GM23338 (cell line): ENCODE data around the gene SPINDOC. TPM values are rescaled to one million over a fixed set of nuclear protein-coding genes. Genes with fewer than 3 reads are reported as not detected.

ENCODE experiments used
- ATAC-seq: fragments of 200-7000 bp; cut with Tn5 transposase; 3 replicates; pipeline ENCODE4 v1.9.1; 2020
- DNase-seq: peaks from one replicate; pipeline ENCODE4 v3.0.0-alpha.2; 2015; ENCODE audit warnings: low spot score
- H2AFZ ChIP-seq: fragments of 200-600 bp; sonication (generic); 2 replicates; pipeline ENCODE4 v1.8.0; 2016; ENCODE audit warnings: antibody characterized with exemption, mild to moderate bottlenecking, moderate library complexity
- H3F3A ChIP-seq: fragments of 200-600 bp; sonication (generic); replicated peaks from 2 replicates; pipeline ENCODE4 v1.8.0; 2017; ENCODE audit warnings: antibody characterized with exemption, mixed run types, low read depth
- H3K27ac ChIP-seq: fragments of 200-600 bp; sonication (generic); 2 replicates; pipeline ENCODE4 v1.6.1; 2016; ENCODE audit warnings: low read depth
- H3K27me3 ChIP-seq: fragments of 200-600 bp; sonication (generic); 2 replicates; pipeline ENCODE4 v1.8.0; 2016; ENCODE audit warnings: mild to moderate bottlenecking, mixed run types, moderate library complexity; ENCODE audit not compliant: insufficient read depth
- H3K36me3 ChIP-seq: fragments of 200-600 bp; sonication (generic); 2 replicates; pipeline ENCODE4 v1.8.0; 2016; ENCODE audit warnings: mild to moderate bottlenecking; ENCODE audit not compliant: insufficient read depth
- H3K4me1 ChIP-seq: fragments of 200-600 bp; sonication (generic); 2 replicates; pipeline ENCODE4 v1.8.0; 2016; ENCODE audit warnings: mild to moderate bottlenecking, moderate library complexity; ENCODE audit not compliant: insufficient read depth
- H3K4me2 ChIP-seq: fragments of 200-600 bp; sonication (generic); 2 replicates; pipeline ENCODE4 v1.7.1; 2017; ENCODE audit warnings: mixed run types
- H3K4me3 ChIP-seq: fragments of 200-600 bp; sonication (generic); 2 replicates; pipeline ENCODE4 v1.6.1; 2016; ENCODE audit warnings: mixed run types
- H3K79me2 ChIP-seq: fragments of 200-600 bp; sonication (generic); replicated peaks from 2 replicates; pipeline ENCODE4 v1.8.0; 2017; ENCODE audit warnings: mild to moderate bottlenecking; ENCODE audit not compliant: insufficient read depth
- H3K9me2 ChIP-seq: fragments of 200-600 bp; sonication (generic); 2 replicates; pipeline ENCODE4 v1.8.0; 2017; ENCODE audit not compliant: insufficient read depth
- H4K20me1 ChIP-seq: fragments of 200-600 bp; sonication (generic); replicated peaks from 2 replicates; pipeline ENCODE4 v1.8.0; 2017; ENCODE audit warnings: mild to moderate bottlenecking; ENCODE audit not compliant: insufficient read depth
- H3K27ac Mint-ChIP-seq: 2 replicates; pipeline ENCODE4 v1.8.0; 2020; ENCODE audit warnings: inconsistent platforms, mild to moderate bottlenecking, moderate library complexity, mixed read lengths
- H3K27me3 Mint-ChIP-seq: 3 replicates; pipeline ENCODE4 v1.8.0; 2022; ENCODE audit warnings: low read depth, mild to moderate bottlenecking, moderate library complexity, mixed read lengths, inconsistent platforms; ENCODE audit not compliant: insufficient read depth, poor library complexity
- H3K36me3 Mint-ChIP-seq: 3 replicates; pipeline ENCODE4 v1.8.0; 2021; ENCODE audit warnings: low read depth, mild to moderate bottlenecking, inconsistent platforms, moderate library complexity, mixed read lengths
- H3K4me1 Mint-ChIP-seq: 3 replicates; pipeline ENCODE4 v1.8.0; 2020; ENCODE audit warnings: mild to moderate bottlenecking, inconsistent platforms, mixed read lengths
- H3K4me3 Mint-ChIP-seq: 3 replicates; pipeline ENCODE4 v1.8.0; 2021; ENCODE audit warnings: moderate library complexity, mild to moderate bottlenecking, inconsistent platforms, mixed read lengths
- H3K9me3 Mint-ChIP-seq: 3 replicates; pipeline ENCODE4 v1.8.0; 2020; ENCODE audit warnings: moderate library complexity, mild to moderate bottlenecking, inconsistent platforms, mixed read lengths
- CREB1 ChIP-seq: fragments of 250-450 bp; sonication (Bioruptor Pico); IDR thresholded peaks from 2 replicates; pipeline ENCODE4 v1.5.0; 2020; ENCODE audit warnings: low read depth, mild to moderate bottlenecking, moderate library complexity
- EZH2 ChIP-seq: fragments of 200-600 bp; sonication (generic); IDR thresholded peaks from one replicate; pipeline ENCODE4 v1.8.0; 2017; ENCODE audit warnings: antibody characterized with exemption, mild to moderate bottlenecking, low read depth; ENCODE audit not compliant: unreplicated experiment
- EZH2phosphoT487 ChIP-seq: fragments of 200-600 bp; sonication (generic); IDR thresholded peaks from one replicate; pipeline ENCODE4 v1.8.1; 2018; ENCODE audit warnings: antibody characterized with exemption; ENCODE audit not compliant: unreplicated experiment
- NANOG ChIP-seq: IDR thresholded peaks from 2 replicates; pipeline ENCODE4 v1.6.1; 2016; ENCODE audit warnings: antibody characterized with exemption, borderline replicate concordance
- POLR2AphosphoS5 ChIP-seq: IDR thresholded peaks from 2 replicates; pipeline ENCODE4 v1.6.1; 2016; ENCODE audit warnings: antibody characterized with exemption, low read depth
- STAT1 ChIP-seq: IDR thresholded peaks from one replicate; pipeline ENCODE4 v1.6.1; 2016; ENCODE audit warnings: antibody characterized with exemption; ENCODE audit not compliant: unreplicated experiment
- ZNF114 ChIP-seq: fragments of 250-450 bp; sonication (Bioruptor Pico); IDR thresholded peaks from 2 replicates; pipeline ENCODE4 v1.5.0; 2020; ENCODE audit warnings: mild to moderate bottlenecking, moderate library complexity
- ZNF331 ChIP-seq: fragments of 250-450 bp; sonication (Bioruptor Pico); IDR thresholded peaks from 2 replicates; pipeline ENCODE4 v1.5.0; 2020; ENCODE audit warnings: low read depth, mild to moderate bottlenecking, moderate library complexity
- polyA plus RNA-seq: library from polyadenylated mRNA; unstranded; fragments of >200 nt; fragmentation: Nextera tagmentation; extraction: Ambion mirVana; gene quantifications from 2 replicates; pipeline ENCODE4 v1.2.1, GENCODE V29; 2016
- total RNA-seq: library from RNA; depleted of rRNA; stranded (reverse); fragments of >200 nt; shearing (Covaris generic); gene quantifications from 2 replicates; pipeline ENCODE4 v1.2.3, GENCODE V29; 2014
- TF ChIP-seq, protein P1 (sequence below): fragments of 250-450 bp; sonication (Bioruptor Pico); IDR thresholded peaks from 2 replicates; pipeline ENCODE4 v1.5.0; 2020; ENCODE audit warnings: mild to moderate bottlenecking, moderate library complexity
- TF ChIP-seq, protein P2 (sequence below): IDR thresholded peaks from one replicate; pipeline ENCODE4 v1.6.1; 2018; ENCODE audit warnings: antibody characterized with exemption; ENCODE audit not compliant: unreplicated experiment

SPINDOC gene
- total and polyA plus RNA-seq, 2 experiments from 2014 or later: 9.4 to 84.7 TPM

- ATAC-seq (no peak), DNase-seq (no peak)
- Histone ChIP-seq H3K9me2 (no peaks in the 10 kb centered on the region), H3K27ac (no peak overlapping the region), H2AFZ (no peak overlapping the region), H3K27me3 (no peaks in the 10 kb centered on the region), H4K20me1 (no peaks in the 10 kb centered on the region; the same call in 1 of the 2 replicates), H3K36me3 (no peaks in the 10 kb centered on the region), H3K4me1 (peaks cover 30% of the 10 kb centered on the region), H3K4me2 (no peak overlapping the region), H3F3A (peaks cover 17% of the 10 kb centered on the region), H3K79me2 (no peaks in the 10 kb centered on the region), H3K4me3 (no peak overlapping the region)
- Mint-ChIP-seq H3K9me3 (no peaks in the 10 kb centered on the region), H3K36me3 (peaks cover 3% of the 10 kb centered on the region; the same call in 2 of the 3 replicates), H3K27ac (no peak overlapping the region), H3K4me3 (no peak overlapping the region; the same call in 2 of the 3 replicates), H3K27me3 (peaks cover 16% of the 10 kb centered on the region), H3K4me1 (peaks cover 41% of the 10 kb centered on the region)
- TF ChIP-seq, protein P1, sequence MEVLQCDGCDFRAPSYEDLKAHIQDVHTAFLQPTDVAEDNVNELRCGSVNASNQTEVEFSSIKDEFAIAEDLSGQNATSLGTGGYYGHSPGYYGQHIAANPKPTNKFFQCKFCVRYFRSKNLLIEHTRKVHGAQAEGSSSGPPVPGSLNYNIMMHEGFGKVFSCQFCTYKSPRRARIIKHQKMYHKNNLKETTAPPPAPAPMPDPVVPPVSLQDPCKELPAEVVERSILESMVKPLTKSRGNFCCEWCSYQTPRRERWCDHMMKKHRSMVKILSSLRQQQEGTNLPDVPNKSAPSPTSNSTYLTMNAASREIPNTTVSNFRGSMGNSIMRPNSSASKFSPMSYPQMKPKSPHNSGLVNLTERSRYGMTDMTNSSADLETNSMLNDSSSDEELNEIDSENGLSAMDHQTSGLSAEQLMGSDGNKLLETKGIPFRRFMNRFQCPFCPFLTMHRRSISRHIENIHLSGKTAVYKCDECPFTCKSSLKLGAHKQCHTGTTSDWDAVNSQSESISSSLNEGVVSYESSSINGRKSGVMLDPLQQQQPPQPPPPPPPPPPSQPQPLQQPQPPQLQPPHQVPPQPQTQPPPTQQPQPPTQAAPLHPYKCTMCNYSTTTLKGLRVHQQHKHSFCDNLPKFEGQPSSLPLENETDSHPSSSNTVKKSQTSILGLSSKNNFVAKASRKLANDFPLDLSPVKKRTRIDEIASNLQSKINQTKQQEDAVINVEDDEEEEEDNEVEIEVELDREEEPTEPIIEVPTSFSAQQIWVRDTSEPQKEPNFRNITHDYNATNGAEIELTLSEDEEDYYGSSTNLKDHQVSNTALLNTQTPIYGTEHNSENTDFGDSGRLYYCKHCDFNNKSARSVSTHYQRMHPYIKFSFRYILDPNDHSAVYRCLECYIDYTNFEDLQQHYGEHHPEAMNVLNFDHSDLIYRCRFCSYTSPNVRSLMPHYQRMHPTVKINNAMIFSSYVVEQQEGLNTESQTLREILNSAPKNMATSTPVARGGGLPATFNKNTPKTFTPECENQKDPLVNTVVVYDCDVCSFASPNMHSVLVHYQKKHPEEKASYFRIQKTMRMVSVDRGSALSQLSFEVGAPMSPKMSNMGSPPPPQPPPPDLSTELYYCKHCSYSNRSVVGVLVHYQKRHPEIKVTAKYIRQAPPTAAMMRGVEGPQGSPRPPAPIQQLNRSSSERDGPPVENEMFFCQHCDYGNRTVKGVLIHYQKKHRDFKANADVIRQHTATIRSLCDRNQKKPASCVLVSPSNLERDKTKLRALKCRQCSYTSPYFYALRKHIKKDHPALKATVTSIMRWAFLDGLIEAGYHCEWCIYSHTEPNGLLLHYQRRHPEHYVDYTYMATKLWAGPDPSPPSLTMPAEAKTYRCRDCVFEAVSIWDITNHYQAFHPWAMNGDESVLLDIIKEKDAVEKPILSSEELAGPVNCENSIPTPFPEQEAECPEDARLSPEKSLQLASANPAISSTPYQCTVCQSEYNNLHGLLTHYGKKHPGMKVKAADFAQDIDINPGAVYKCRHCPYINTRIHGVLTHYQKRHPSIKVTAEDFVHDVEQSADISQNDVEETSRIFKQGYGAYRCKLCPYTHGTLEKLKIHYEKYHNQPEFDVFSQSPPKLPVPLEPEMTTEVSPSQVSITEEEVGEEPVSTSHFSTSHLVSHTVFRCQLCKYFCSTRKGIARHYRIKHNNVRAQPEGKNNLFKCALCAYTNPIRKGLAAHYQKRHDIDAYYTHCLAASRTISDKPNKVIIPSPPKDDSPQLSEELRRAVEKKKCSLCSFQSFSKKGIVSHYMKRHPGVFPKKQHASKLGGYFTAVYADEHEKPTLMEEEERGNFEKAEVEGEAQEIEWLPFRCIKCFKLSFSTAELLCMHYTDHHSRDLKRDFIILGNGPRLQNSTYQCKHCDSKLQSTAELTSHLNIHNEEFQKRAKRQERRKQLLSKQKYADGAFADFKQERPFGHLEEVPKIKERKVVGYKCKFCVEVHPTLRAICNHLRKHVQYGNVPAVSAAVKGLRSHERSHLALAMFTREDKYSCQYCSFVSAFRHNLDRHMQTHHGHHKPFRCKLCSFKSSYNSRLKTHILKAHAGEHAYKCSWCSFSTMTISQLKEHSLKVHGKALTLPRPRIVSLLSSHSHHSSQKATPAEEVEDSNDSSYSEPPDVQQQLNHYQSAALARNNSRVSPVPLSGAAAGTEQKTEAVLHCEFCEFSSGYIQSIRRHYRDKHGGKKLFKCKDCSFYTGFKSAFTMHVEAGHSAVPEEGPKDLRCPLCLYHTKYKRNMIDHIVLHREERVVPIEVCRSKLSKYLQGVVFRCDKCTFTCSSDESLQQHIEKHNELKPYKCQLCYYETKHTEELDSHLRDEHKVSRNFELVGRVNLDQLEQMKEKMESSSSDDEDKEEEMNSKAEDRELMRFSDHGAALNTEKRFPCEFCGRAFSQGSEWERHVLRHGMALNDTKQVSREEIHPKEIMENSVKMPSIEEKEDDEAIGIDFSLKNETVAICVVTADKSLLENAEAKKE (CRISPR knock-in tag): no peak
- TF ChIP-seq, protein P2, sequence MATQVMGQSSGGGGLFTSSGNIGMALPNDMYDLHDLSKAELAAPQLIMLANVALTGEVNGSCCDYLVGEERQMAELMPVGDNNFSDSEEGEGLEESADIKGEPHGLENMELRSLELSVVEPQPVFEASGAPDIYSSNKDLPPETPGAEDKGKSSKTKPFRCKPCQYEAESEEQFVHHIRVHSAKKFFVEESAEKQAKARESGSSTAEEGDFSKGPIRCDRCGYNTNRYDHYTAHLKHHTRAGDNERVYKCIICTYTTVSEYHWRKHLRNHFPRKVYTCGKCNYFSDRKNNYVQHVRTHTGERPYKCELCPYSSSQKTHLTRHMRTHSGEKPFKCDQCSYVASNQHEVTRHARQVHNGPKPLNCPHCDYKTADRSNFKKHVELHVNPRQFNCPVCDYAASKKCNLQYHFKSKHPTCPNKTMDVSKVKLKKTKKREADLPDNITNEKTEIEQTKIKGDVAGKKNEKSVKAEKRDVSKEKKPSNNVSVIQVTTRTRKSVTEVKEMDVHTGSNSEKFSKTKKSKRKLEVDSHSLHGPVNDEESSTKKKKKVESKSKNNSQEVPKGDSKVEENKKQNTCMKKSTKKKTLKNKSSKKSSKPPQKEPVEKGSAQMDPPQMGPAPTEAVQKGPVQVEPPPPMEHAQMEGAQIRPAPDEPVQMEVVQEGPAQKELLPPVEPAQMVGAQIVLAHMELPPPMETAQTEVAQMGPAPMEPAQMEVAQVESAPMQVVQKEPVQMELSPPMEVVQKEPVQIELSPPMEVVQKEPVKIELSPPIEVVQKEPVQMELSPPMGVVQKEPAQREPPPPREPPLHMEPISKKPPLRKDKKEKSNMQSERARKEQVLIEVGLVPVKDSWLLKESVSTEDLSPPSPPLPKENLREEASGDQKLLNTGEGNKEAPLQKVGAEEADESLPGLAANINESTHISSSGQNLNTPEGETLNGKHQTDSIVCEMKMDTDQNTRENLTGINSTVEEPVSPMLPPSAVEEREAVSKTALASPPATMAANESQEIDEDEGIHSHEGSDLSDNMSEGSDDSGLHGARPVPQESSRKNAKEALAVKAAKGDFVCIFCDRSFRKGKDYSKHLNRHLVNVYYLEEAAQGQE: no peak
- no peak for TF ChIP-seq ZNF331
- no peak for TF ChIP-seq EZH2phosphoT487
- TF ChIP-seq POLR2AphosphoS5: no peak
- TF ChIP-seq STAT1: no peak
- no peak for TF ChIP-seq EZH2
- TF ChIP-seq CREB1 (CRISPR knock-in tag): no peak
- TF ChIP-seq NANOG: no peak
- TF ChIP-seq ZNF114 (CRISPR knock-in tag): no peak
These were observed 19.8 kb downstream of the SPINDOC start for GRCh38 chr11:63833048-63833447.
